Measurements from ENCODE around the gene PRAMEF13. TPM values are rescaled to one million over a fixed set of nuclear protein-coding genes. Genes with fewer than 3 reads are reported as not detected.
"Not testable (repeated sequence)": the region's sequence is repeated elsewhere in the genome, so short reads cannot be mapped to it uniquely, and the experiment has no call there.

PRAMEF13 gene
- total RNA-seq, 1 experiment from 2014 or later: not detected

- H3K4me3 ChIP-seq (ENCODE audit: low read length); H3K9ac ChIP-seq (ENCODE audit: low read length); H4K20me1 ChIP-seq (ENCODE audit: low read length); H3K4me2 ChIP-seq (ENCODE audit: low read length); intact Hi-C loops (cut with micrococcal nuclease); H3F3A ChIP-seq (ENCODE audit: low read length, unreplicated experiment); H3K36me3 ChIP-seq (ENCODE audit: low read depth, low read length); H3K79me2 ChIP-seq (ENCODE audit: low read length); BruUV-seq (replicated peaks); H2AFZ ChIP-seq (ENCODE audit: low read length); H3K27ac ChIP-seq (ENCODE audit: low read length); POLR2A ChIA-PET (ENCODE audit: unreplicated experiment); DNase-seq; ATAC-seq; H3K9me3 ChIP-seq (ENCODE audit: low read length); H3K9me2 ChIP-seq (replicated peaks; ENCODE audit: low read length); H3K4me1 ChIP-seq (ENCODE audit: insufficient read depth, low read length): not testable (repeated sequence)
- peaks cover 23% of the 10 kb centered on the region for H3K27me3 ChIP-seq (ENCODE audit: low read length)
- CTCF ChIA-PET: interaction anchor here (0.6 kb wide), 1 partner anchor 149 kb away, joined by 13 read pairs; no protein-coding TSS in a partner anchor
These were observed 36.4 kb upstream of the PRAMEF13 start for GRCh38 chr1:13237572-13237971.

DNA sequence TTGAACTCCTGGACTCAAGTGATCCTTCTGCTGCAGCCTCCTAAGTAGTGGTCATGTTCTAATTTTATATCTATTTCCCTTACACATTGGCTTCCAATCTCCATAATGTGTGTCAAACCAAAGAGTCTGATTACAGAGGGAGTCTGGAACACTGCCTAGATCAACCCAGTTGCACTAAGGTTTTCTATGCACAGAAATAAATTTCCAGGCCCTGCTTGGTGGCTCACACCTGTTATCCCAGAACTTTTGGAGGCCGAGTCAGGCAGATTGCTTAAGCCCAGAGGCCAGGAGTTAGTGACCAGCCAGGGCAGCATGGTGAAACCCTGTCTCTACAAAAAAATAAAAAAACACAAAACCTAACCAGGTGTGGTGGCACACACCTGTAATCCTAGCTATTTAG is 32.8 kb upstream of the PRAMEF13 start:
- not testable (repeated sequence) for ATAC-seq

DNA sequence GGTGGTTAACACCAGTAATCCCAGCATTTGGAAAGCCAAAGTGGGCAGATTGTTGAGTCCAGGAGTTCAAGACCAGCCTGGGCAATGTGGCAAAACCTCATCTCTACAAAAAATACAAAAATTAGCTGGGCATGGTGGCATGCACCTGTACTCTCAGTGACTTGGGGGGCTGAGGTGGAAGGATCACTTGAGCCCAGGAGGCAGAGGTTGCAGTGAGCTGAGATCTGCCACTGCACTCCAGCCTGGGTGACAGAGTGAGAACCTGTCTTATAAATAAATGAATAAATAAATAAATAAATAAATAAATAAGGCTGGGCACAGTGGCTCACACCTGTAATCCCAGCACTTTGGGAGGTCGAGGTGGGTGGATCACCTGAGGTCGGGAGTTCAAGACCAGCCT is 30.8 kb upstream of the PRAMEF13 start:
- H3K4me2 ChIP-seq (ENCODE audit: low read length); H3K27me3 ChIP-seq (ENCODE audit: low read length); H3K4me1 ChIP-seq (ENCODE audit: insufficient read depth, low read length); DNase-seq; H3K79me2 ChIP-seq (ENCODE audit: low read length); CTCF ChIA-PET; BruUV-seq (replicated peaks); H3K9ac ChIP-seq (ENCODE audit: low read length); intact Hi-C loops (cut with micrococcal nuclease); H4K20me1 ChIP-seq (ENCODE audit: low read length); POLR2A ChIA-PET (ENCODE audit: unreplicated experiment); H3K9me3 ChIP-seq (ENCODE audit: low read length); H3F3A ChIP-seq (ENCODE audit: low read length, unreplicated experiment); H3K36me3 ChIP-seq (ENCODE audit: low read depth, low read length); H2AFZ ChIP-seq (ENCODE audit: low read length); H3K9me2 ChIP-seq (replicated peaks; ENCODE audit: low read length); H3K27ac ChIP-seq (ENCODE audit: low read length); ATAC-seq; H3K4me3 ChIP-seq (ENCODE audit: low read length): not testable (repeated sequence)

More for the DNA sequence above, 32.8 kb upstream of the PRAMEF13 start:
- H3K9me3 ChIP-seq (ENCODE audit: low read length); DNase-seq; H4K20me1 ChIP-seq (ENCODE audit: low read length); H3K27ac ChIP-seq (ENCODE audit: low read length); BruUV-seq (replicated peaks); H3K9ac ChIP-seq (ENCODE audit: low read length); POLR2A ChIA-PET (ENCODE audit: unreplicated experiment); CTCF ChIA-PET; H3K4me2 ChIP-seq (ENCODE audit: low read length); H3K4me3 ChIP-seq (ENCODE audit: low read length); H3K79me2 ChIP-seq (ENCODE audit: low read length); H3K4me1 ChIP-seq (ENCODE audit: insufficient read depth, low read length); intact Hi-C loops (cut with micrococcal nuclease); H3K36me3 ChIP-seq (ENCODE audit: low read depth, low read length); H3F3A ChIP-seq (ENCODE audit: low read length, unreplicated experiment); H2AFZ ChIP-seq (ENCODE audit: low read length); H3K9me2 ChIP-seq (replicated peaks; ENCODE audit: low read length): not testable (repeated sequence)
- peaks cover 17% of the 10 kb centered on the region for H3K27me3 ChIP-seq (ENCODE audit: low read length)

DNA sequence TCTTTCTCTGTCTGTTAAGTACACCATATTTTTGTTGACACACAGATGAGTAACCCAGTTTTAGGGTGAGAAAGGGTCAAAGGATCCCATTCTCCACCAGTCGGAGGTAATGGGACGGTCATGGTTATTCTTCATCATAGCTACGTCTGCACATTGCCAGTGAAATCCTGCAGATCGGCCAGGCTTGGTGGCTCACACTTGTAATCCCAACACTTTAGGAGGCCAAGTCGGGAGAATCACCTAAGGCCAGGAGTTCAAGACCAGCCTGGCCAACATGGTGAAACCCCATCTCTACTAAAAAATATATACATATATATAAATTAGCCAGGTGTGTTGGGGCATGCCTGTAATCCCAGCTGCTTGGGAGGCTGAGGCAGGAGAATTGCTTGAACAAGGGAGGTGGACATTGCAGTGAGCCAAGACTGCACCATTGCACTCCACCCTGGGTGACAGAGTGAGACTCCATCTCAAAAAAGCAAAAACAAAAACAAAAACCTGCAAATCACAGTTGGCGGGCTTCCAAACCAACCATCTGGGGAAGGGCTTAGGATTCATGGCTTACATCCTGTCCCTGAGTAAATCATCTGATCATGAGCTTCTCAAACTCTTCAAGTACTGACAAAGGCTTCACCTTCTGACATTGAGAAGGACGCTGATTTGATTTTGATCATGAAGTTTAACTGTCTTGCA is 30.0 kb upstream of the PRAMEF13 start:
- H3K4me2 ChIP-seq (ENCODE audit: low read length); BruUV-seq (replicated peaks); DNase-seq; H3K79me2 ChIP-seq (ENCODE audit: low read length); POLR2A ChIA-PET (ENCODE audit: unreplicated experiment); CTCF ChIA-PET; H2AFZ ChIP-seq (ENCODE audit: low read length); H3K9me2 ChIP-seq (replicated peaks; ENCODE audit: low read length); H3K9me3 ChIP-seq (ENCODE audit: low read length); H4K20me1 ChIP-seq (ENCODE audit: low read length); H3K9ac ChIP-seq (ENCODE audit: low read length); H3K4me1 ChIP-seq (ENCODE audit: insufficient read depth, low read length); intact Hi-C loops (cut with micrococcal nuclease); H3F3A ChIP-seq (ENCODE audit: low read length, unreplicated experiment); H3K27ac ChIP-seq (ENCODE audit: low read length); H3K27me3 ChIP-seq (ENCODE audit: low read length); H3K36me3 ChIP-seq (ENCODE audit: low read depth, low read length); H3K4me3 ChIP-seq (ENCODE audit: low read length); ATAC-seq: not testable (repeated sequence)

DNA sequence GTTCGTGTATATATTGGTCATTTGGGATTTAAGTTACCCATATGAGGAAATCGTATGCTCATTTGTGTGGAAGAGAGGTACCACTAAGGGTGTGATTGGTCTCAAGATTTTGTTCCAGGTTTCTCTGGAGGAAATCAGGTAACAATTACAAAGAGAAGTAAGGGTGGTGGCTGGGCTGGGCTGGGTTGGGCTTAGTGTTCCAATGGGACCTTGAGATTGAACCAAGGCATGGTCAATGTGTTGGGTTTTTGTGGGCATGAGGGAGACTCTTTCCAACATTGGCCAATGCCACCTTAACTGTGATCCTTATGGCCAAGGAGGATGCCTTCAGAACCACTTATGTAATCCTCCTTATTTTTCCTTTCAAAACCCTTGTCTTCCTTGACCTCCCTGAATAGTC is 29.4 kb upstream of the PRAMEF13 start:
- H3K36me3 ChIP-seq (ENCODE audit: low read depth, low read length); BruUV-seq (replicated peaks); H3K4me3 ChIP-seq (ENCODE audit: low read length); intact Hi-C loops (cut with micrococcal nuclease); H2AFZ ChIP-seq (ENCODE audit: low read length); DNase-seq; H3K27ac ChIP-seq (ENCODE audit: low read length); POLR2A ChIA-PET (ENCODE audit: unreplicated experiment); CTCF ChIA-PET; H3F3A ChIP-seq (ENCODE audit: low read length, unreplicated experiment); H3K9ac ChIP-seq (ENCODE audit: low read length); H3K4me1 ChIP-seq (ENCODE audit: insufficient read depth, low read length); H3K4me2 ChIP-seq (ENCODE audit: low read length); H3K9me3 ChIP-seq (ENCODE audit: low read length); H3K27me3 ChIP-seq (ENCODE audit: low read length); H4K20me1 ChIP-seq (ENCODE audit: low read length); H3K9me2 ChIP-seq (replicated peaks; ENCODE audit: low read length); H3K79me2 ChIP-seq (ENCODE audit: low read length); ATAC-seq: not testable (repeated sequence)

GRCh38 chr1:13230096-13230495 is 28.9 kb upstream of the PRAMEF13 start:
- BruUV-seq (replicated peaks): not testable (repeated sequence)

More at GRCh38 chr1:13230096-13230495, 28.9 kb upstream of the PRAMEF13 start:
- H3K4me3 ChIP-seq (ENCODE audit: low read length); H3K4me2 ChIP-seq (ENCODE audit: low read length); H3K36me3 ChIP-seq (ENCODE audit: low read depth, low read length); POLR2A ChIA-PET (ENCODE audit: unreplicated experiment); H3K4me1 ChIP-seq (ENCODE audit: insufficient read depth, low read length); H3K9me3 ChIP-seq (ENCODE audit: low read length); H3K27me3 ChIP-seq (ENCODE audit: low read length); H4K20me1 ChIP-seq (ENCODE audit: low read length); H3F3A ChIP-seq (ENCODE audit: low read length, unreplicated experiment); H3K27ac ChIP-seq (ENCODE audit: low read length); H3K9me2 ChIP-seq (replicated peaks; ENCODE audit: low read length); DNase-seq; CTCF ChIA-PET; H3K9ac ChIP-seq (ENCODE audit: low read length); H2AFZ ChIP-seq (ENCODE audit: low read length); ATAC-seq; H3K79me2 ChIP-seq (ENCODE audit: low read length); intact Hi-C loops (cut with micrococcal nuclease): not testable (repeated sequence)

All from PC-3 (cell line).